Type B pancreatic cell (in vitro differentiated cells): Measurements from ENCODE around the gene RGPD5. TPM values are rescaled to one million over a fixed set of nuclear protein-coding genes. Genes with fewer than 3 reads are reported as not detected.
"Not testable (repeated sequence)": the region's sequence is repeated elsewhere in the genome, so short reads cannot be mapped to it uniquely, and the experiment has no call there.

Source experiments
- DNase-seq: peaks from one replicate; pipeline ENCODE4 v3.0.0; 2021; ENCODE audit warnings: mixed read lengths; ENCODE audit not compliant: unreplicated experiment; ENCODE audit errors: extremely low spot score
- H3K27ac Mint-ChIP-seq: 2 replicates; pipeline ENCODE4 v1.8.0; 2021; ENCODE audit warnings: mild to moderate bottlenecking, mixed read lengths
- H3K27me3 Mint-ChIP-seq: 2 replicates; pipeline ENCODE4 v1.8.0; 2021; ENCODE audit warnings: mixed read lengths
- H3K36me3 Mint-ChIP-seq: 2 replicates; pipeline ENCODE4 v1.8.0; 2021; ENCODE audit warnings: mixed read lengths
- H3K4me1 Mint-ChIP-seq: one replicate; pipeline ENCODE4 v1.8.0; 2021; ENCODE audit warnings: mixed read lengths; ENCODE audit not compliant: unreplicated experiment
- H3K4me3 Mint-ChIP-seq: 2 replicates; pipeline ENCODE4 v1.8.0; 2021; ENCODE audit warnings: mild to moderate bottlenecking, mixed read lengths
- H3K9me3 Mint-ChIP-seq: 2 replicates; pipeline ENCODE4 v1.8.0; 2021; ENCODE audit warnings: mixed read lengths
- long read RNA-seq: library from polyadenylated mRNA; unstranded; transcript quantifications from one replicate; pipeline ENCODE4 v2.0.0, GENCODE V29; 2020
- total RNA-seq: library from RNA; stranded (reverse); gene quantifications from 2 replicates; pipeline ENCODE4 v1.2.1, GENCODE V29; 2021; ENCODE audit warnings: low replicate concordance

The RGPD5 gene
- 63.5 and 65.9 TPM in 2 replicates for total RNA-seq
- long read RNA-seq, partial matches to known transcripts: 13 of 21 reads
- long read RNA-seq, other reads (novel, unspliced or antisense): 8 of 21 reads

- not testable (repeated sequence) for H3K36me3 Mint-ChIP-seq, H3K27ac Mint-ChIP-seq, DNase-seq, H3K4me1 Mint-ChIP-seq, H3K4me3 Mint-ChIP-seq, H3K27me3 Mint-ChIP-seq, H3K9me3 Mint-ChIP-seq
Observed at GRCh38 chr2:109794074-109794737, at the start of gene RGPD5. TSS of gene RGPD5 (plus strand) at chr2:109794305. CDS start at chr2:109794466, 161 bp downstream.

GRCh38 chr2:109751572-109751971, 42.5 kb upstream of the RGPD5 start:
- H3K27me3 Mint-ChIP-seq, H3K9me3 Mint-ChIP-seq, H3K36me3 Mint-ChIP-seq, DNase-seq, H3K4me1 Mint-ChIP-seq, H3K27ac Mint-ChIP-seq, H3K4me3 Mint-ChIP-seq: not testable (repeated sequence)

GRCh38 chr2:109757163-109757824, 36.8 kb upstream of the RGPD5 start:
- H3K4me1 Mint-ChIP-seq, H3K36me3 Mint-ChIP-seq, DNase-seq, H3K27ac Mint-ChIP-seq, H3K27me3 Mint-ChIP-seq, H3K9me3 Mint-ChIP-seq, H3K4me3 Mint-ChIP-seq: not testable (repeated sequence)

GRCh38 chr2:109760265-109761042, 33.7 kb upstream of the RGPD5 start:
- not testable (repeated sequence) for H3K27ac Mint-ChIP-seq, H3K4me1 Mint-ChIP-seq, H3K9me3 Mint-ChIP-seq, DNase-seq, H3K36me3 Mint-ChIP-seq, H3K27me3 Mint-ChIP-seq
- peak overlapping the region; percentile 61 for H3K4me3 Mint-ChIP-seq

- H3K36me3 Mint-ChIP-seq, H3K4me1 Mint-ChIP-seq, H3K27me3 Mint-ChIP-seq, H3K9me3 Mint-ChIP-seq, H3K4me3 Mint-ChIP-seq, DNase-seq, H3K27ac Mint-ChIP-seq: not testable (repeated sequence)
Observed at GRCh38 chr2:109761043-109761454, 33.1 kb upstream of the RGPD5 start.

- H3K27me3 Mint-ChIP-seq, H3K36me3 Mint-ChIP-seq, H3K4me1 Mint-ChIP-seq, H3K27ac Mint-ChIP-seq, H3K4me3 Mint-ChIP-seq, H3K9me3 Mint-ChIP-seq, DNase-seq: not testable (repeated sequence)
Observed at GRCh38 chr2:109761976-109762375, 32.1 kb upstream of the RGPD5 start.

- not testable (repeated sequence) for H3K36me3 Mint-ChIP-seq, H3K27ac Mint-ChIP-seq, H3K27me3 Mint-ChIP-seq, H3K4me1 Mint-ChIP-seq, H3K4me3 Mint-ChIP-seq, H3K9me3 Mint-ChIP-seq, DNase-seq
Observed at GRCh38 chr2:109766074-109766473, 28.0 kb upstream of the RGPD5 start.

- H3K4me1 Mint-ChIP-seq, H3K36me3 Mint-ChIP-seq, H3K27me3 Mint-ChIP-seq, H3K9me3 Mint-ChIP-seq, H3K4me3 Mint-ChIP-seq, DNase-seq, H3K27ac Mint-ChIP-seq: not testable (repeated sequence)
Observed at GRCh38 chr2:109766886-109767578, 27.1 kb upstream of the RGPD5 start.

- H3K27me3 Mint-ChIP-seq, H3K4me3 Mint-ChIP-seq, DNase-seq, H3K36me3 Mint-ChIP-seq, H3K27ac Mint-ChIP-seq, H3K9me3 Mint-ChIP-seq, H3K4me1 Mint-ChIP-seq: not testable (repeated sequence)
Observed at GRCh38 chr2:109768934-109769333, 25.2 kb upstream of the RGPD5 start.

- H3K9me3 Mint-ChIP-seq, H3K4me3 Mint-ChIP-seq, H3K27ac Mint-ChIP-seq, H3K36me3 Mint-ChIP-seq, H3K4me1 Mint-ChIP-seq, H3K27me3 Mint-ChIP-seq, DNase-seq: not testable (repeated sequence)
Observed at GRCh38 chr2:109779118-109779517, 15.0 kb upstream of the RGPD5 start.

- not testable (repeated sequence) for H3K27me3 Mint-ChIP-seq, H3K9me3 Mint-ChIP-seq, H3K4me1 Mint-ChIP-seq, DNase-seq, H3K4me3 Mint-ChIP-seq, H3K27ac Mint-ChIP-seq, H3K36me3 Mint-ChIP-seq
Observed at GRCh38 chr2:109781147-109781816, 12.8 kb upstream of the RGPD5 start.

GRCh38 chr2:109782446-109782993, 11.6 kb upstream of the RGPD5 start:
- not testable (repeated sequence) for H3K4me1 Mint-ChIP-seq, H3K27me3 Mint-ChIP-seq, H3K9me3 Mint-ChIP-seq, H3K36me3 Mint-ChIP-seq, H3K27ac Mint-ChIP-seq, DNase-seq, H3K4me3 Mint-ChIP-seq
